ENCODE results near the gene FILIP1. TPM values are rescaled to one million over a fixed set of nuclear protein-coding genes. Genes with fewer than 3 reads are reported as not detected.
"Not testable (repeated sequence)": the region's sequence is repeated elsewhere in the genome, so short reads cannot be mapped to it uniquely, and the experiment has no call there.

FILIP1 gene
- total and polyA plus RNA-seq, 8 donors = 0.31 to 29.8 (median 5.7) TPM

GRCh38 chr6:75438442-75439116 lies 55.0 kb downstream of the FILIP1 start:
- no peaks in the 10 kb centered on the region for H3K36me3 ChIP-seq
- intact Hi-C loops (cut with DNase I; ENCODE audit: low total_unique reads) = no loop called here
- TF ChIP-seq CTCF (IDR thresholded peaks at IDR 0.05) (no peak), POLR2A (IDR thresholded peaks at IDR 0.05) (no peak)
- peaks cover 0 to 24% (median 12%) of the 10 kb centered on the region in 4 donors for H3K4me1 ChIP-seq
- WGBS, 5 donors = 49 to 67% (median 62%) methylated on average over 2 of the region's 2 CpGs
- H3K27ac ChIP-seq = peak overlapping the region in 2 of 5 donors; percentile 14 to 32
- H3K4me3 ChIP-seq = no peak overlapping the region
- H3K27me3 ChIP-seq = no peaks in the 10 kb centered on the region
- no peak for DNase-seq
- no peaks in the 10 kb centered on the region for H3K9me3 ChIP-seq

GRCh38 chr6:75438013-75438431 lies 55.6 kb downstream of the FILIP1 start:
- peak in 1 of 2 donors; percentile 23 for DNase-seq
- TF ChIP-seq EP300 (IDR thresholded peaks at IDR 0.05) = no peak
- no peak for TF ChIP-seq POLR2AphosphoS5 (IDR thresholded peaks at IDR 0.05)
- no peak for TF ChIP-seq CTCF (IDR thresholded peaks at IDR 0.05)
- no peak for TF ChIP-seq POLR2A (IDR thresholded peaks at IDR 0.05)
- intact Hi-C loops (cut with DNase I; ENCODE audit: low total_unique reads) = no loop called here
- Histone ChIP-seq H3K9me3 (no peaks in the 10 kb centered on the region), H3K4me1 (peaks cover 0 to 24% (median 12%) of the 10 kb centered on the region in 4 donors), H3K27ac (peak overlapping the region in 4 of 5 donors; percentile 14 to 54 (median 32)), H3K36me3 (no peaks in the 10 kb centered on the region), H3K27me3 (no peaks in the 10 kb centered on the region), H3K4me3 (no peak overlapping the region)
- 93 to 97% (median 97%) methylated on average over 1 of the region's 1 CpG for whole genome bisulfite sequencing, 5 donors

- Histone ChIP-seq H3K36me3 (no peaks in the 10 kb centered on the region), H3K9me3 (no peaks in the 10 kb centered on the region), H3K27me3 (no peaks in the 10 kb centered on the region), H3K4me3 (no peak overlapping the region), H3K27ac (peak overlapping the region in 4 of 5 donors; percentile 14 to 54 (median 34)), H3K4me1 (peaks cover 0 to 24% (median 12%) of the 10 kb centered on the region in 4 donors)
- peak in 1 of 2 donors; percentile 70 for DNase-seq
- intact Hi-C loops (cut with DNase I; ENCODE audit: low total_unique reads) = no loop called here
- no peak for TF ChIP-seq POLR2A (IDR thresholded peaks at IDR 0.05)
- no peak for TF ChIP-seq EP300 (IDR thresholded peaks at IDR 0.05)
- TF ChIP-seq POLR2AphosphoS5 (IDR thresholded peaks at IDR 0.05) = peak in 1 of 3 donors; percentile 46
- no peak for TF ChIP-seq CTCF (IDR thresholded peaks at IDR 0.05)
- WGBS, 5 donors = 61 to 81% (median 74%) methylated on average over 3 of the region's 3 CpGs
These were observed 56.1 kb downstream of the FILIP1 start for GRCh38 chr6:75437421-75437891.

GRCh38 chr6:75436869-75437268 lies 56.7 kb downstream of the FILIP1 start:
- no peak overlapping the region for H3K4me3 ChIP-seq
- TF ChIP-seq EP300 (IDR thresholded peaks at IDR 0.05) (no peak), POLR2AphosphoS5 (IDR thresholded peaks at IDR 0.05) (no peak), POLR2A (IDR thresholded peaks at IDR 0.05) (no peak), CTCF (IDR thresholded peaks at IDR 0.05) (no peak)
- peak overlapping the region in 4 of 5 donors; percentile 14 to 54 (median 34) for H3K27ac ChIP-seq
- WGBS, 5 donors = 56 to 80% (median 68%) methylated on average over 4 of the region's 4 CpGs
- peak in 1 of 2 donors; percentile 59 for DNase-seq
- H3K27me3 ChIP-seq = no peaks in the 10 kb centered on the region
- intact Hi-C loops (cut with DNase I; ENCODE audit: low total_unique reads) = no loop called here
- no peaks in the 10 kb centered on the region for H3K9me3 ChIP-seq
- peaks cover 0 to 24% (median 12%) of the 10 kb centered on the region in 4 donors for H3K4me1 ChIP-seq
- H3K36me3 ChIP-seq = no peaks in the 10 kb centered on the region

GRCh38 chr6:75432809-75433208 lies 60.8 kb downstream of the FILIP1 start:
- H3K36me3 ChIP-seq; intact Hi-C loops (cut with DNase I; ENCODE audit: low total_unique reads); DNase-seq; H3K27me3 ChIP-seq; H3K4me3 ChIP-seq; H3K9me3 ChIP-seq; H3K27ac ChIP-seq: not testable (repeated sequence)
- peaks cover 0 to 24% (median 11%) of the 10 kb centered on the region in 4 donors for H3K4me1 ChIP-seq
- WGBS, 5 donors = 93 to 100% (median 100%) methylated on average over 1 of the region's 1 CpG

Measured in stomach (tissue), 9 donors.